Bone marrow (tissue), 2 donors: ENCODE results near the gene NT5C2.
"Not testable (repeated sequence)": the region's sequence is repeated elsewhere in the genome, so short reads cannot be mapped to it uniquely, and the experiment has no call there.

Experiments used
- DNase-seq, 2 donors: peaks; one replicate each; lab custom pipeline; 2025; lab: John Stamatoyannopoulos, UW

Gene NT5C2

GRCh38 chr10:103086799-103087198 lies 106.3 kb downstream of the NT5C2 start:
- no peak for DNase-seq

- DNase-seq, result no peak
Observed at GRCh38 chr10:103086261-103086660, 106.8 kb downstream of the NT5C2 start.

GRCh38 chr10:103083977-103084320 lies 109.1 kb downstream of the NT5C2 start:
- DNase-seq, result no peak

- no peak for DNase-seq
Observed at GRCh38 chr10:103083266-103083976, 109.7 kb downstream of the NT5C2 start.

- DNase-seq, result no peak
Observed at GRCh38 chr10:103082683-103083082, 110.4 kb downstream of the NT5C2 start.

DNA sequence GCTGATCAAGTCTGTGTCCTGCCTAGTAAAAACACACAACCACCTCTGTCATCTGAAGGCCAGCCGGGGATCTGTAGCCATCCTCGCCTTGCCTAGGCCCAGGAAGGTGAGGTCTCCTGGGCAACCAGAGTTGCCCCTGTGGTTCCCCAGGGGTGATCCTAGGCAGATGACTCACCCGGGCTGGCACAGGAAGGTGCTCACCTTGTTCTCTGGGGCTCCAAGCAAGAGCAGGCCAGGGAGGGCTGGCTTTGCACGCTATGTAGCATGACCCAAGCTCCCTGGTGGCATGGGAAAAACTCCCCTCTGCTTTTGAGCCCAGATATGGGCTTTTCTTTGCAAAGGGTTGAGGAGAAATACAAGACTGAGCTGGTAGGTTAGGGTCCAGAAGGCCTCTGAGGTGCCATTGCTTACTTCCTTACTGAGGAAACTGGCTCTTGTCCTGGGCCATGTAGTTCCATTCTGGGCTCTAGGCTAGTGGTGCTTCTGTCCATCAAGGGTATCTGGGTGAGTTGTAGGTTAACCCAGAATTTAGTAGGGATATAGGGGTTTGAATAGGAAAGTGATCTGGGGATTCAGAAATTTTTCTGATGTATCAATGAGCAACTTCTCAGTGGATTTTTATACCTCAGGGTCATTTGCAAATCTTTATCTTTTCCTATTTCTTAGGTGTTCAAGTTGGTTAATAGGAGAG lies 112.0 kb downstream of the NT5C2 start:
- no peak for DNase-seq

GRCh38 chr10:103079946-103080345 lies 113.1 kb downstream of the NT5C2 start:
- DNase-seq, result no peak

GRCh38 chr10:103079100-103079499 lies 114.0 kb downstream of the NT5C2 start:
- no peak for DNase-seq

DNA sequence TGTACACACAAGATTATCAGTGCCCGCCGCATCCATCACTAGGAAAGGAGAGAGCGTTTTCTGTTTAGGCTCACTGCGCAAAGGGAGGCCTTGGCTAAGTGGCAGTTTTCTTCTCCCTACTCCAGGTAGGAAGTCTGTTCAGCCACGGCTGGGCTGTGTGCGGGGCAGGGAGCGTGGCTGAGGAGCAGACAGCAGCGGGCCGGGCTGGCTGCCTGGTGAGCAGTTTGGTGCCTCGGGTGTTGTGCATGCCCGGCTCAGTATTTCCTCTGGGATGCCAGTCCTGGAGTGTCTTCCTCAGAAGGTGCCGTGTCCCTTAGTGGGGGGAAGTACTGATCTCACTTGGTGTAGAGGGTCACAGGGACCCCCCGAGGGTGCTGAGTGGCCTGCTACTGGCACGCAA lies 114.4 kb downstream of the NT5C2 start:
- no peak for DNase-seq

DNA sequence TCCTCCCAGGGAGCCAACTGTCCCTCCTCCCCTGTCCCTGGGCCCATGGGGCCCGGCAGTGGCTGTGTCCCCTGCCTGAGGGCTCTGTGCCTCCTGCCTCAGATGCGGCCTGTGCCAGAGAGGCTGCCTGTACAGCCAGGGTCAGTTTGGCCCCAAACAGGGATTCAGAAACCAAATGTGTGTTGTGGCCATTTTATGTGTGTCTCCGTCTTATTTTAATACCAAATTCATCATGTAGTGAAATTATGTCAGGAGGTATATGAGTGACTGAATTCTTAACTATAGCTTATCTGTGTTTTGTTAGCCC lies 114.8 kb downstream of the NT5C2 start:
- DNase-seq, result no peak

DNA sequence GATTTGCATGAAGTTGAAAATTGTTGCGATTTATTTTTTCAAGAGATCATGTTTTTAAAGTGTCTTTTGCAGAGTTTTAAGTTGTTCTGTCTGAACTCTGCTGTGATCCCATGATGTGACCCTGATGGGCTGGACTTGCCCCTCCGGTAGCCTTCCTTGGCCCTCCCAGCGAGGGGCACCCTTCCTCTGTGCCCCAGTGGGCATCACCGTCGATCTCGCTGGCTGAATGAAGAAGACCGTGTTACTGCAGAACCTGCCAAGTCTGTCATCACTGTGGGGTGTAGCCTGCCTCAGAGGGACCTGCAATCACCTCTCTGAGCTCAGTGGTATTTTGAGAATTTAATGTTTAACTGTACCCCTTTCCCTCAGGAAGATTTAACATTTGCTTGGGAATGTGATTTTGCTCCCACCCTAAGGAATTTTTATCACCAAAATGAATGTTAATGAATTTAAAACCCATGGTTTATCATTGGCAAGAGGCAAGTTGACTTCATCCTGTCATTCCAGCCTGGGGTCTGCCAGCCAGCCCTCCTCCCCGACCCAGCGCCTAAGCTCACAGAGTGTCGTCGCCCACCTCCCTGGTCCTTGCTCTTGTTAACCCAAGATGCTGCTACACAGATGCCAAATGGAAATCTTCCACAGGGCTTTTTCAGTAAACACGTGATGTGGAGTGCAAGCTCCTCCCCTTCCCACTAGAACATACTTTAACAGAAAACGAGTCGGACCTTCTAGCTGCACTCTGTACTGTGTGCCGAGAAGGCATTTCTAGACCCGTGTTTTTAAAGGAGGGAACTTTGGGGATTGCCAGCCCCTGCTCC lies 115.4 kb downstream of the NT5C2 start:
- no peak for DNase-seq

GRCh38 chr10:103077020-103077419 lies 116.1 kb downstream of the NT5C2 start:
- no peak for DNase-seq

- DNase-seq, result no peak
Observed at GRCh38 chr10:103072891-103073290, 120.2 kb downstream of the NT5C2 start.

- DNase-seq, result no peak
Observed at GRCh38 chr10:103072276-103072675, 120.8 kb downstream of the NT5C2 start.

- DNase-seq, result no peak
Observed at GRCh38 chr10:103069453-103070331, 123.4 kb downstream of the NT5C2 start.

DNA sequence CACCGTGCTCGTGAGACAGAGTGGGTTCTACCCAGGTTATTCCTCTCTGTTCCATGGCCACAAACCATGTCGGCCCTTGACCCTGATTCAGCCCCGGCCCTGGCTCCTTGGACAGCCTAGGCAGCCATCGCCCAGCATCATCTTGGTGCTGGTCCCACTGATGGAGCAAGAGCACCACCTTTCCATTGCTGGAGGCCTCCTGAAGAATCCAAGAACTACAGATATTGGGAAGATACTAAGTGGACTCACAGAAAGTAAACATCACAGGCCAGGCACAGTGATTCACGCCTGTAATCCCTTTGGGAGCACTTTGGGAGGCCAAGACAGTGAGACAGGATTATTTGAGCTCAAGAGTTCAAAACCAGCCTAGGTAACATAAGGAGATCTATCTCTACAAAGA lies 125.1 kb downstream of the NT5C2 start:
- DNase-seq, result no peak

- DNase-seq, result no peak
Observed at GRCh38 chr10:103067484-103067883, 125.6 kb downstream of the NT5C2 start.

GRCh38 chr10:103067099-103067477 lies 126.0 kb downstream of the NT5C2 start:
- DNase-seq, result not testable (repeated sequence)

DNA sequence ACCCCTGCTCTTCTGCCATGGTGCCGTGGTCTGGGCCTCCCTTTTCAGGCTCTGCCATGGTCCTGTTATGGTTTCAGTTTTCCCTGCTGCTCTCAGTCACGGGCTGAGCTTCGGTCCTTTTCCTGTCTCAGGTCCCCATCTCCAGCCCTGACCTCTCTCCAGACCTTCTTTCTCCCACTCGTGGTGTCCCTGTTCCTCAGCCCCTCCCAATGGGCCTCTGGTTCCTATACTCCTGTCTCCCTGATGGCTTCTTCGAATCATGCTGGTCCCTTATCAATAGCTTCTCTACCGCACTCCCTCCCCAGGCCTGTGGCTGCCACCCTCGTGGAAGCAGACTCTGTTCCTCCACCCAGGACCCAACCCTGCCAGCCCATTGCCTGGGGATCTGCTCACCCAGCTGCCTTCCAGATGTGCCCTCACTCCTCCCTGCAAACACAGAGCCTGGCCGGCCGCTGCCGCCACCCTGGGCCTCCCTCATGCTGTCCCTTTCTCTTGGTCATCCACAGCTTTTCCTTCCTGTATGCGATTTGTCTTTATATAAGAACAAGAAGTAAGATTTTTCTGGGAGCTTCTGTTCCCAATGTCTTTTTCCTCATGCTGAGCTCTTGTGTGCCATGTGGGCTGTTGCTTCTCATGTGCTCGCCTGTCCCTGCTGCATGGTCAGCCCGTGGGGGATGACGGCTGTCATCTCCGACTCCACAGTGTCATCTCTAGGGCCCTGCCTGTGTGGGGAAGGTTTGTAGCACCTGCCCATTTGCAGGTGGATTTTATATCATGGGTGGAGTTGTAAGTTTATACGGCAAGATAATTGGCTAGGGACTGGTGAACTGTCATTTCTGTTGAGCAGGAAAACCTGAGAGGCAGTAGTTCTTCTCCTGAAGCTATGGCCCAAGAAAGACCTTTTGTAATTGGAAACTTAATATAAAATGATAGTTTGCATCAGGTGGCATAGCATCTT lies 126.7 kb downstream of the NT5C2 start:
- no peak for DNase-seq

DNA sequence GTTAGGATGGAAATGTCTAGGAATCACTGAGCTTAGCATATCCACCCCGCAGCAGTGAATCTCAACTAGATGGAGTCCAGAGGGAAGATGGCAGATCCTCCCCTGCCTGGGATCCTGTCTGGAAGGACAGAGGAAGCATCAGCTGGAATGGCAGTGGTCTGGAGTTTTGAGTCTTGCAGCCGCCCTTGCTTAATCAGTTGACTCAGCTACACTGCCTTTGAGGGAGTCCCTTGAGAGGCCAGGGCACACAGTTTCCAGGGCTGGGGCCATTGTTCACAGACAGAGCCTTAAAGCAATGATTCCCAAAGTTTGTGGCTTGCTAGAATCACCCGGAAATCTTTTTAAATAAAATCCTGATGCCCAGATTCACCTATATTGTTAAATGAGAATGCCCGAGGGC lies 128.1 kb downstream of the NT5C2 start:
- DNase-seq, result no peak
